Renal cortical epithelial cell (primary cell): ENCODE data around the gene PITPNM3. TPM values are rescaled to one million over a fixed set of nuclear protein-coding genes. Genes with fewer than 3 reads are reported as not detected.
"Not testable (repeated sequence)": the region's sequence is repeated elsewhere in the genome, so short reads cannot be mapped to it uniquely, and the experiment has no call there.

ENCODE experiments used
- DNase-seq: peaks from one replicate; pipeline ENCODE4 v3.0.0-alpha.2; 2011; ENCODE audit warnings: low read depth
- total RNA-seq: library from RNA; depleted of rRNA; stranded (reverse); fragments of >200 nt; gene quantifications from 2 replicates; pipeline ENCODE4 v1.2.3, GENCODE V29; 2014

PITPNM3 gene
- total RNA-seq, 1 donor from 2014 or later: 3.1 TPM

- no peak for DNase-seq
These were observed 55.0 kb downstream of the PITPNM3 start for GRCh38 chr17:6501359-6501758.

GRCh38 chr17:6498901-6499540 lies 57.3 kb downstream of the PITPNM3 start:
- DNase-seq: no peak

- DNase-seq: no peak
These were observed 58.0 kb downstream of the PITPNM3 start for GRCh38 chr17:6498356-6498755.

GRCh38 chr17:6497496-6498221 lies 58.7 kb downstream of the PITPNM3 start:
- DNase-seq: no peak

GRCh38 chr17:6496640-6497441 lies 59.5 kb downstream of the PITPNM3 start:
- no peak for DNase-seq

- no peak for DNase-seq
These were observed 60.3 kb downstream of the PITPNM3 start for GRCh38 chr17:6496116-6496481.

GRCh38 chr17:6495450-6496115 lies 60.8 kb downstream of the PITPNM3 start:
- no peak for DNase-seq

- DNase-seq: peak; percentile 36
These were observed 62.0 kb downstream of the PITPNM3 start for GRCh38 chr17:6494239-6494941.

- no peak for DNase-seq
These were observed 63.3 kb downstream of the PITPNM3 start for GRCh38 chr17:6492892-6493674.

GRCh38 chr17:6491071-6491700 lies 65.2 kb downstream of the PITPNM3 start:
- DNase-seq: no peak

- no peak for DNase-seq
These were observed 67.3 kb downstream of the PITPNM3 start for GRCh38 chr17:6489016-6489550.

- DNase-seq: no peak
These were observed 68.3 kb downstream of the PITPNM3 start for GRCh38 chr17:6488008-6488539.

- no peak for DNase-seq
These were observed 68.9 kb downstream of the PITPNM3 start for GRCh38 chr17:6487251-6488007.

GRCh38 chr17:6485646-6486412 lies 70.5 kb downstream of the PITPNM3 start:
- DNase-seq: no peak

- no peak for DNase-seq
These were observed 72.8 kb downstream of the PITPNM3 start for GRCh38 chr17:6483507-6483906.

GRCh38 chr17:6482796-6483195 lies 73.6 kb downstream of the PITPNM3 start:
- DNase-seq: not testable (repeated sequence)

- no peak for DNase-seq
These were observed 74.3 kb downstream of the PITPNM3 start for GRCh38 chr17:6482105-6482455.

- DNase-seq: no peak
These were observed 76.1 kb downstream of the PITPNM3 start for GRCh38 chr17:6480303-6480675.
